Colonic mucosa (tissue), 4 donors: ENCODE measurements around the gene TSPAN4. TPM values are rescaled to one million over a fixed set of nuclear protein-coding genes. Genes with fewer than 3 reads are reported as not detected.
A peak's percentile ranks its signal among the peaks of the same experiment; 100 is the strongest.

Source experiments
- DNase-seq: peaks from one replicate; pipeline ENCODE4 v3.0.0-alpha.2; 2020
- H3K27ac ChIP-seq: fragments of 200-600 bp; one replicate; pipeline ENCODE4 v1.8.0; 2021
- H3K27me3 ChIP-seq: fragments of 200-600 bp; one replicate; pipeline ENCODE4 v1.8.0; 2021
- H3K36me3 ChIP-seq: fragments of 200-600 bp; one replicate; pipeline ENCODE4 v1.8.0; 2021
- H3K4me1 ChIP-seq: fragments of 200-600 bp; one replicate; pipeline ENCODE4 v1.8.0; 2021; ENCODE audit warnings: mild to moderate bottlenecking
- H3K4me3 ChIP-seq: fragments of 200-600 bp; one replicate; pipeline ENCODE4 v1.8.0; 2021
- H3K9ac ChIP-seq, 2 donors: one replicate each; pipeline ENCODE4 v1.7.0; 2013; ENCODE audit warnings: control low read depth in 2 of 2, low read depth in 2 of 2, low read length in 2 of 2
- H3K9me3 ChIP-seq: fragments of 200-600 bp; one replicate; pipeline ENCODE4 v1.8.0; 2021
- CTCF ChIP-seq: fragments of 200-600 bp; IDR thresholded peaks from one replicate; pipeline ENCODE4 v1.8.0; 2022; ENCODE audit warnings: antibody characterized with exemption, mild to moderate bottlenecking
- intact Hi-C: fragments of 100-400 bp; cut with DNase I; formaldehyde crosslinking; loops from one replicate; pipeline ENCODE4 v1.14.1; 2022
- total RNA-seq, 2 donors: library from RNA; stranded (reverse); fragmentation: NEBNext Ultra II Directional in 1 of 2; extraction: Animal tissue kit (Norgen Biotek cat#: 25700) in 1 of 2; gene quantifications; one replicate each; pipeline ENCODE4 v1.2.1, GENCODE V29; 2021
- donor health status: healthy.
- donor health status: DM: no; HTN: no; CAD: no.
- donor health status: DM: no; HTN: no; CAD: no.

The TSPAN4 gene
- total RNA-seq, 2 donors from 2014 or later, result 12.1 to 12.7 TPM

DNA sequence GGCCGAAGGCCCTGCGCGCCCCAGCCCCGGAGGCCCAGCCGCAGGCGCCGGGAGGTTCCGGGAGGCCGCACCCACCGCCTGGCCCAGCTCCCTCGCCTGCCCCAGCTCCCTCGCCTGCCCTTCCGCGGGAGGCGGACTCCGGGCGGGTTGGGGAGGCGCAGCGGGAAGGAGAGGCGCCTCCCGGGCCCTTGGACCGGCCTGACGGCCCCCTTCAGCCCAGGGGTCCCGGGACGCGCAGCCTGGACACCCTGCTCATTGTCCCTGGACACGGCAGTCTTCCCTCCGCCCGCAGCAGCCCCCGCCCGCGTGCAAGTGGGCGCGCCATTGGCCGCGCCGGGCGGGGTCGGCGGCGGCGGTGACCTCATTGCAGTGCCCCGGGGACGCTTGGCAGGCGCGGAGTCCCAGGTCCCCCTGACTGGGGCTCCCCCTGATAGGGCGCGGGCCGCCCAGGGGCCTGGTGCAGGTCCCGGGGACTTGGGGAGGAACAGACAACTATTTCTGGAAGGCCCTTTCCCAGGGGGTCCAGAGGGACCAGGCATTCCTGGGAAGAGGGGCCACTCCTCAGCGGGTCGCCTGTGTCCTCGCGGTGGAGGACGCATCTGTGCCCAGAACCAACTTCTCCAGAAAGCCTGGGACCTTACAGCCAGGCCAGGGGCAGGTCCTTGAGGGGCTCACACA is 9.4 kb upstream of the TSPAN4 start:
- H3K36me3 ChIP-seq, result peaks cover 13% of the 10 kb centered on the region
- H3K4me3 ChIP-seq, result peak overlapping the region; percentile 77
- H3K9me3 ChIP-seq, result no peaks in the 10 kb centered on the region
- H3K9ac ChIP-seq, result peak overlapping the region; percentile 93
- H3K27ac ChIP-seq, result peak overlapping the region; percentile 89
- TF ChIP-seq CTCF, result no peak
- H3K4me1 ChIP-seq, result peaks cover 30% of the 10 kb centered on the region
- peak; percentile 63 for DNase-seq
- intact Hi-C loops, result no loop called here
- peaks cover 13% of the 10 kb centered on the region for H3K27me3 ChIP-seq

DNA sequence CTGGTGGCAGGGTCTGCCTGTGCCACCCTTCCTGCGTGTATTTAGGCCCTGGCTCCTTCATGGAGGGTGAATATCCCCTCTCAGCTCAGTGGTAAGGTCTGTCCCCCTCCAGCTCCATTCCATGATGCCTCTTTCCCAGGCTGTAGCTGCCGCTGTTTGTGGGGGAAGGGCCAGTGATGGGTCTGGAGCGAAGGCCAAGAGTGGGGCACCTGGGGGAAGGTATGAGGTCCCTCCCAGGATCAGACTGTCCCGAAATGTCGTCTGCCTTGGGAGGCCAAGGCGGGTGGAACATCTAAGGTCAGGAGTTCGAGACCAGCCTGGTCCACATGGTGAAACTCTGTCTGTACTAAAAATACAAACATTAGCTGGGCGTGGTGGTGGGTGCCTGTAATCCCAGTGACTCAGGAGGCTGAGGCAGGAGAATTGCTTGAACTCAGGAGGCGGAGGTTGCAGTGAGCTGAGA is 8.8 kb upstream of the TSPAN4 start:
- H3K4me3 ChIP-seq, result peak overlapping the region; percentile 77
- TF ChIP-seq CTCF, result no peak
- DNase-seq, result peak; percentile 59
- peak overlapping the region; percentile 93 for H3K9ac ChIP-seq
- no peaks in the 10 kb centered on the region for H3K9me3 ChIP-seq
- H3K36me3 ChIP-seq, result peaks cover 13% of the 10 kb centered on the region
- peaks cover 35% of the 10 kb centered on the region for H3K4me1 ChIP-seq
- peaks cover 13% of the 10 kb centered on the region for H3K27me3 ChIP-seq
- H3K27ac ChIP-seq, result peak overlapping the region; percentile 89
- intact Hi-C loops, result no loop called here

GRCh38 chr11:834371-835316 is 8.0 kb upstream of the TSPAN4 start:
- intact Hi-C loops, result no loop called here
- H3K27me3 ChIP-seq, result peaks cover 13% of the 10 kb centered on the region
- H3K9me3 ChIP-seq, result no peaks in the 10 kb centered on the region
- peak; percentile 85 for DNase-seq
- H3K4me3 ChIP-seq, result peak overlapping the region; percentile 77
- H3K9ac ChIP-seq, result peak overlapping the region; percentile 40 to 93
- peak overlapping the region; percentile 89 for H3K27ac ChIP-seq
- peaks cover 17% of the 10 kb centered on the region for H3K36me3 ChIP-seq
- no peak for TF ChIP-seq CTCF
- peaks cover 28% of the 10 kb centered on the region for H3K4me1 ChIP-seq

DNA sequence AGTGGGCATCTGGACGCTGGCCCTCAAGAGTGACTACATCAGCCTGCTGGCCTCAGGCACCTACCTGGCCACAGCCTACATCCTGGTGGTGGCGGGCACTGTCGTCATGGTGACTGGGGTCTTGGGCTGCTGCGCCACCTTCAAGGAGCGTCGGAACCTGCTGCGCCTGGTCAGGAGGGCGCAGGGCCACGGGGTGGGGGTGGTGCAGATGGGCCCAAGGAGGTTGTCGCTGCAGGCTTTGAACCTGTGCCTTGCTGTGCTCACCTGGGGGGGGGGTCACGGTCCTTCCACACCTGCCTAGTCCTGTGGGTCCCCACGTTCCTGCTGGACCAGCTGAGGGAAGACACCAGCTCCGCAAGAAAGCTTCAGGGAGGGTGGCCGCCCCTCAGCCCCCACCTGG is 6.4 kb upstream of the TSPAN4 start:
- Histone ChIP-seq H3K9ac (no peak overlapping the region), H3K27me3 (peaks cover 3% of the 10 kb centered on the region), H3K27ac (no peak overlapping the region), H3K4me3 (no peak overlapping the region), H3K9me3 (no peaks in the 10 kb centered on the region), H3K36me3 (peaks cover 21% of the 10 kb centered on the region), H3K4me1 (peaks cover 34% of the 10 kb centered on the region)
- no peak for DNase-seq
- TF ChIP-seq CTCF, result no peak
- intact Hi-C loops, result no loop called here

- no peak for DNase-seq
Observed at GRCh38 chr11:836700-837099, 6.0 kb upstream of the TSPAN4 start.

More at GRCh38 chr11:836700-837099, 6.0 kb upstream of the TSPAN4 start:
- Histone ChIP-seq H3K27me3 (no peaks in the 10 kb centered on the region), H3K27ac (no peak overlapping the region), H3K36me3 (peaks cover 21% of the 10 kb centered on the region), H3K4me1 (peaks cover 35% of the 10 kb centered on the region), H3K4me3 (no peak overlapping the region), H3K9ac (peak overlapping the region in 1 of 2 donors; percentile 19), H3K9me3 (no peaks in the 10 kb centered on the region)
- no peak for TF ChIP-seq CTCF
- intact Hi-C loops, result no loop called here
